IMR-90 (cell line): ENCODE data around the gene FMO4. TPM values are rescaled to one million over a fixed set of nuclear protein-coding genes. Genes with fewer than 3 reads are reported as not detected.

Source experiments
- ATAC-seq: fragments of 200-7000 bp; cut with Tn5 transposase; 2 replicates; pipeline ENCODE4 v1.9.1; 2020; ENCODE audit warnings: low read depth, mild to moderate bottlenecking, moderate library complexity
- BruUV-seq: library from RNA; stranded (reverse); fragments of 400-500 nt; replicated peaks from 2 replicates; lab custom pipeline; 2021; lab: Mats Ljungman, UMichigan
- CTCF ChIA-PET: fragments of 300-600 bp; formaldehyde crosslinking; extraction: SDS; loops from one replicate; lab custom pipeline; 2021; ENCODE audit warnings: antibody characterized with exemption; lab: Yijun Ruan, JAX
- POLR2A ChIA-PET: fragments of 300-600 bp; sonication (Branson Sonifier 250); formaldehyde crosslinking; loops from one replicate; lab custom pipeline; 2022; ENCODE audit warnings: antibody characterized with exemption; ENCODE audit not compliant: unreplicated experiment; lab: Charles Lee
- DNase-seq: peaks from one replicate; pipeline ENCODE4 v3.0.0; 2013
- H2AFZ ChIP-seq: replicated peaks from 2 replicates; pipeline ENCODE3; 2013; ENCODE audit warnings: low read length, mild to moderate bottlenecking; ENCODE audit not compliant: poor library complexity
- H2AK5ac ChIP-seq: 2 replicates; pipeline ENCODE4 v1.6.1; 2013; ENCODE audit warnings: low read depth, low read length, inconsistent platforms
- H2AK9ac ChIP-seq: replicated peaks from 2 replicates; pipeline ENCODE3; 2013; ENCODE audit warnings: mild to moderate bottlenecking, low read depth, low read length, moderate library complexity; ENCODE audit not compliant: poor library complexity
- H2BK120ac ChIP-seq: 2 replicates; pipeline ENCODE4 v1.6.1; 2013; ENCODE audit warnings: low read depth, low read length, inconsistent platforms
- H2BK15ac ChIP-seq: 3 replicates; pipeline ENCODE4 v1.6.1; 2013; ENCODE audit warnings: low read depth, low read length, inconsistent platforms
- H2BK20ac ChIP-seq: 2 replicates; pipeline ENCODE4 v1.6.1; 2013; ENCODE audit warnings: low read depth, mild to moderate bottlenecking, inconsistent platforms, low read length, moderate library complexity
- H2BK5ac ChIP-seq: 2 replicates; pipeline ENCODE4 v1.6.1; 2013; ENCODE audit warnings: mild to moderate bottlenecking, low read depth, low read length, inconsistent platforms; ENCODE audit not compliant: poor library complexity, severe bottlenecking
- H3K14ac ChIP-seq: replicated peaks from 2 replicates; pipeline ENCODE4 v1.6.1; 2013; ENCODE audit warnings: low read depth, low read length, inconsistent platforms
- H3K18ac ChIP-seq: 2 replicates; pipeline ENCODE4 v1.6.1; 2013; ENCODE audit warnings: low read depth, low read length, control low read depth
- H3K23ac ChIP-seq: 2 replicates; pipeline ENCODE4 v1.6.1; 2013; ENCODE audit warnings: low read depth, low read length, inconsistent platforms
- H3K27ac ChIP-seq: 2 replicates; pipeline ENCODE4 v1.5.1; 2013; ENCODE audit warnings: mild to moderate bottlenecking, control low read depth, low read length; ENCODE audit not compliant: insufficient read depth
- H3K27me3 ChIP-seq: 2 replicates; pipeline ENCODE4 v1.6.1; 2013; ENCODE audit warnings: low read length; ENCODE audit not compliant: control insufficient read depth, insufficient read depth
- H3K36me3 ChIP-seq: 2 replicates; pipeline ENCODE4 v1.6.1; 2013; ENCODE audit warnings: low read length, mixed read lengths; ENCODE audit not compliant: control insufficient read depth, insufficient read depth
- H3K4ac ChIP-seq: 2 replicates; pipeline ENCODE4 v1.6.1; 2013; ENCODE audit warnings: low read depth, low read length, inconsistent platforms
- H3K4me1 ChIP-seq: 2 replicates; pipeline ENCODE4 v1.6.1; 2013; ENCODE audit warnings: low read length, mixed read lengths; ENCODE audit not compliant: control insufficient read depth, insufficient read depth
- H3K4me2 ChIP-seq: 2 replicates; pipeline ENCODE4 v1.6.1; 2013; ENCODE audit warnings: low read depth, mild to moderate bottlenecking, control low read depth, low read length, moderate library complexity
- H3K4me3 ChIP-seq: 2 replicates; pipeline ENCODE4 v1.5.1; 2013; ENCODE audit warnings: low read depth, mild to moderate bottlenecking, control low read depth, low read length, moderate library complexity; ENCODE audit not compliant: insufficient read depth
- H3K56ac ChIP-seq: 2 replicates; pipeline ENCODE4 v1.6.1; 2013; ENCODE audit warnings: low read length, inconsistent platforms; ENCODE audit not compliant: insufficient read depth; ENCODE audit errors: extremely low read depth
- H3K79me1 ChIP-seq, 2 experiments: 2 replicates each; pipeline ENCODE4 v1.6.1; 2013; ENCODE audit warnings: low read length in 2 of 2, inconsistent platforms in 1 of 2, low read depth in 1 of 2
- H3K9ac ChIP-seq: 2 replicates; pipeline ENCODE4 v1.6.1; 2013; ENCODE audit warnings: low read depth, low read length, control low read depth
- H3K9me1 ChIP-seq: 2 replicates; pipeline ENCODE4 v1.6.1; 2013; ENCODE audit warnings: low read length, inconsistent platforms; ENCODE audit not compliant: insufficient read depth
- H3K9me3 ChIP-seq: 2 replicates; pipeline ENCODE4 v1.6.1; 2013; ENCODE audit warnings: low read length; ENCODE audit not compliant: control insufficient read depth, insufficient read depth
- H4K20me1 ChIP-seq: 2 replicates; pipeline ENCODE4 v1.6.1; 2013; ENCODE audit warnings: low read length, inconsistent platforms; ENCODE audit not compliant: insufficient read depth
- H4K5ac ChIP-seq: 2 replicates; pipeline ENCODE4 v1.6.1; 2013; ENCODE audit warnings: mild to moderate bottlenecking, low read depth, low read length, control low read depth
- H4K8ac ChIP-seq, 2 experiments: 2 replicates each; pipeline ENCODE4 v1.6.1; 2013; ENCODE audit warnings: low read depth in 2 of 2, low read length in 2 of 2, control low read depth in 1 of 2, inconsistent platforms in 1 of 2
- H4K91ac ChIP-seq: 2 replicates; pipeline ENCODE4 v1.6.1; 2013; ENCODE audit warnings: low read depth, low read length, inconsistent platforms; ENCODE audit not compliant: insufficient read depth
- BHLHE40 ChIP-seq: fragments of 150-350 bp; IDR thresholded peaks from 2 replicates; pipeline ENCODE4 v1.6.1; 2016; ENCODE audit warnings: mild to moderate bottlenecking, low read depth, low read length
- MAZ ChIP-seq: IDR thresholded peaks from 2 replicates; pipeline ENCODE4 v1.6.1; 2012; ENCODE audit warnings: low read depth, mild to moderate bottlenecking, low read length, improper control_type of control experiment, moderate library complexity, borderline replicate concordance
- MXI1 ChIP-seq: IDR thresholded peaks from 2 replicates; pipeline ENCODE4 v1.6.1; 2012; ENCODE audit warnings: low read depth, mild to moderate bottlenecking, low read length, moderate library complexity, borderline replicate concordance
- NFE2L2 ChIP-seq: fragments of 150-350 bp; IDR thresholded peaks from 2 replicates; pipeline ENCODE4 v1.6.1; 2016; ENCODE audit warnings: low read depth, mild to moderate bottlenecking, low read length
- WGBS, 2 experiments: methylation state at CpG; one replicate each; pipeline versions ENCODE4 v1.1.5 to v1.1.7; 2013; ENCODE audit warnings: missing lambda C conversion rate in 2 of 2; ENCODE audit not compliant: insufficient read length in 1 of 2; ENCODE audit errors: extremely low coverage in 2 of 2; 5-methylcytosine and 5-hydroxymethylcytosine counted together
- dilution Hi-C: fragments of 300-500 bp; cut with HindIII; formaldehyde crosslinking; loops from one replicate; pipeline ENCODE4 v1.14.3; 2018; ENCODE audit warnings: low sequenced_read_pairs; ENCODE audit not compliant: unreplicated experiment
- in situ Hi-C: fragments of 300-500 bp; cut with MboI; formaldehyde crosslinking; loops from 3 replicates; pipeline ENCODE4 v1.14.3; 2019; ENCODE audit warnings: low sequenced_read_pairs, inconsistent platforms, mixed read lengths
- intact Hi-C: fragments of 100-400 bp; cut with micrococcal nuclease; formaldehyde crosslinking; loops from 2 replicates; pipeline ENCODE4 v1.10.0; 2022
- polyA plus RNA-seq, 3 experiments: library from polyadenylated mRNA; depleted of rRNA; stranded (reverse); fragments of >200 nt; gene quantifications; 2 replicates each; pipeline ENCODE4 v1.2.3, GENCODE V29; 2012; ENCODE audit warnings: low replicate concordance in 1 of 3
- total RNA-seq: library from RNA; depleted of rRNA; stranded (reverse); fragments of >200 nt; gene quantifications from 2 replicates; pipeline ENCODE4 v1.2.3, GENCODE V29; 2012
- TF ChIP-seq, protein P1 (sequence below): fragments of 150-350 bp; IDR thresholded peaks from 2 replicates; pipeline ENCODE4 v1.6.1; 2016; ENCODE audit warnings: low read depth, mild to moderate bottlenecking, low read length, moderate library complexity, borderline replicate concordance

FMO4 gene
- total and polyA plus RNA-seq, 2 of the 4 experiments (the other 2 are of a cell fraction): 0.36 to 0.55 TPM

DNA sequence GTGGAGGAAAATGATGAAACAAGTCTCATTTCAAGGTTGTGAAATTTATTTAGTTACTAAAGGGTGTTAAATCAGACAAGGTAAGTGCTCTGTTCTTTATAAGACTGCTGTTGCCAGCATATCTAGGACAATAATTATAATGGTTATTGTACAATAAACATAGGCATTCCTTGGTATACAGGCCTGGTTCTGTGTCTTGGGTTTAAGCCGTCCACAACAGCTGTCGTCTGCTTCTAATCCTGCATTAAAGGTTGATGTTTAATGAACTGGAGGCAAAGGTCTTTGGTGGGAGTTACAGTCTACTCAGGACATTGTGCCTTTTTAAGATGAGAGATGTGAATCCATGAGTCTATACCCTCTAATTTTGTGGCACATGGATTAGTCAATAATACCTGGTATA is 23.4 kb upstream of the FMO4 start:
- no peak for DNase-seq
- Histone ChIP-seq H3K18ac (no peak overlapping the region), H4K20me1 (no peaks in the 10 kb centered on the region), H4K91ac (no peak overlapping the region), H3K14ac (no peak overlapping the region), H3K4ac (no peak overlapping the region), H2BK20ac (no peak overlapping the region), H2AK5ac (no peak overlapping the region), H3K9ac (no peak overlapping the region), H4K8ac (no peak overlapping the region), H3K9me1 (no peaks in the 10 kb centered on the region), H3K4me3 (no peak overlapping the region), H3K23ac (no peak overlapping the region), H2BK5ac (no peak overlapping the region), H3K4me1 (no peaks in the 10 kb centered on the region), H2BK120ac (no peak overlapping the region), H3K9me3 (no peaks in the 10 kb centered on the region), H3K4me2 (no peak overlapping the region), H2BK15ac (no peak overlapping the region), H2AK9ac (no peak overlapping the region), H3K56ac (no peak overlapping the region), H3K27ac (no peak overlapping the region), H4K5ac (no peak overlapping the region), H3K36me3 (no peaks in the 10 kb centered on the region), H3K79me1 (no peaks in the 10 kb centered on the region), H2AFZ (no peak overlapping the region), H3K27me3 (no peaks in the 10 kb centered on the region)
- intact Hi-C loops (no loop called here), dilution Hi-C loops (no loop called here), in situ Hi-C loops (no loop called here)
- no CpG with 5 or more reads among the region's 2 CpGs for WGBS, 2 experiments
- POLR2A ChIA-PET: no interaction called here
- no TSS peak for BruUV-seq
- CTCF ChIA-PET: no interaction called here
- ATAC-seq: no peak
- TF ChIP-seq BHLHE40 (no peak), MXI1 (no peak), MAZ (no peak), NFE2L2 (no peak)
- TF ChIP-seq, protein P1, sequence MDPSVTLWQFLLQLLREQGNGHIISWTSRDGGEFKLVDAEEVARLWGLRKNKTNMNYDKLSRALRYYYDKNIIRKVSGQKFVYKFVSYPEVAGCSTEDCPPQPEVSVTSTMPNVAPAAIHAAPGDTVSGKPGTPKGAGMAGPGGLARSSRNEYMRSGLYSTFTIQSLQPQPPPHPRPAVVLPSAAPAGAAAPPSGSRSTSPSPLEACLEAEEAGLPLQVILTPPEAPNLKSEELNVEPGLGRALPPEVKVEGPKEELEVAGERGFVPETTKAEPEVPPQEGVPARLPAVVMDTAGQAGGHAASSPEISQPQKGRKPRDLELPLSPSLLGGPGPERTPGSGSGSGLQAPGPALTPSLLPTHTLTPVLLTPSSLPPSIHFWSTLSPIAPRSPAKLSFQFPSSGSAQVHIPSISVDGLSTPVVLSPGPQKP: no peak
